Activated effector memory CD4-positive, alpha-beta T cell treated with Interleukin-2 at 50 U/mL for 16 hours (primary cell): ENCODE measurements around the gene GPX7.
"Not testable (repeated sequence)": the region's sequence is repeated elsewhere in the genome, so short reads cannot be mapped to it uniquely, and the experiment has no call there.

ENCODE experiments used
- DNase-seq: peaks from one replicate; pipeline ENCODE4 v3.0.0-alpha.2; 2020

Gene GPX7

DNA sequence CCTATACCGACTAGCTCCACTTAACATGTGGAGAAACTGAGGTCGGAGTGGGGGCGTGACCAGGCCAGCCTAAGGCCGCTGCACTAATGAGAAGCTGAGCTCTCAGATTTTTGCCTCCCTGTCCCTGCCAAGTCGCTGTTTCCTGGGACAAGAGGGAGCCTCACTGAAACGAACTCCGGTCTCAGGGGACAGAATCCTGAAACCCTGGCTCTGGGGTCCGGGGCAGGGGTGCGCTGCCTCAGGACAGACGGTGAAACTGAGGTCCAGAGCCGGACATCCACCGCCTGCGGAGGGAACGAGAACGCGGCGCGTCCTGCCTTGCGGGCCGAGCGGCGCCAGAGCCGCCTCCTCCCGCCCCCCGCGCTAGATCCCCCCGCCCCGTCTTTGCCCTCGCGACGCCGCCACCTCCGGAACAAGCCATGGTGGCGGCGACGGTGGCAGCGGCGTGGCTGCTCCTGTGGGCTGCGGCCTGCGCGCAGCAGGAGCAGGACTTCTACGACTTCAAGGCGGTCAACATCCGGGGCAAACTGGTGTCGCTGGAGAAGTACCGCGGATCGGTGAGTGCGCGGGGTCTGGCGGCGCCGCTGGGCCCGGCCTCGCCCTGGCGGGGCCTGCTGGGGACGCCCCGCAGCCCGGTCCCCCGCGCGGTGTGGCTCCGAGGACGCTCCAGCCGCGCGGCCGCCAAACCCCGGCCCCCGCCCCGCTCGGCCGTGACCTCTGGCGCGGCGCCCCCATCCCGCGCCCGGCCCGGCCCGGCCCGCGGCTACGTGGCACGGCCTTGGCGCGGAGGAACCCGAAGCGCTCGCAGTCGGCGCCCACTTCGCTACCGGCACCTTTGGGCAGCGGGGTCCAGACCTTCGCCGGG lies at the start of gene GPX7:
Gene GPX7 (plus strand): TSS at position 381 of the 865 bp plus-strand sequence. CDS start 39 bp downstream, at position 420.
- peak; percentile 52 for DNase-seq

DNA sequence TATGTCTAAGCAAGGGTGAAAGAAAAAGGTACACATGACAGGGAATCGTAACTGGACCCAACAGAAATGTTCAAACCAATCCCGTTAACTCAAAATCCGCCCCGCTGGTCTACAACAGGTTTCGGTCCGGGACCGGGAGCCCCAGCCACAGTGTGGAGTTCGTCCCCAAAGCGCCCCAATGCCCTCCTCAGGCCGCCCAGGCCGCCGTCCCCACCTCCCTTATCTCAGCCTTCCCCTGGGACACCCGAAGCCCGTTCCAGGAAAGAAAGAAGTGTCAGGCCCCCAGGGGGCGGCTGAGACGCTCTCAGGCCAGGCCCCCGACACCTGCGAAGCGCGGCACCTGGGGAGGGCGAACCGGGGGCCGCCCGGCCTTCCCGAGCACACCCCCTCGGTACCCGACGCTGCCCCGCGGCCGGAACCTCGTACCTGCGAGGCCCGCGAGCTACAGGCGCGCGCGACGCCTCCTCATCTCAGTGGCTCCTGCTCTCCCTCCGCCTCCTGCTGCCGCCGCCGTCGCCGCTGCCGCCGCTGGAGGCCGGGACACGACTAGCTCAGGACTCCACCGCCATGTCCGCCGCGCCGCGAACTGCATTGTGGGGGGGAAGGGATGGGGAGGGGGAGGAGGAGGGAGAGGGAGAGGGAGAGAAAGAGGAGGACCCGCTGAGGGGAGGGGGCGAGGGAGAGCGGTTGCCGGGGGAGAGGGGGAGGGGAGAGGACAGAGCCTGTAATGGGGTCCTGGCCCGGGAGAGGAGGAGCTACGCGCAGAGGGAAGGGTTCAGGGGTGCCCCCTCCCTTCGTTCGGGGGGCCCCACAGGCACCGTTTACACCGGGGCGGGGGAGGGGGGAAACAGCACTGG lies 49.4 kb upstream of the GPX7 start, which contains the start of gene TUT4:
Gene TUT4 (minus strand): TSS at position 588 of the 857 bp plus-strand sequence. CDS start 26,812 bp downstream, outside the sequence.
- DNase-seq: peak; percentile 66

DNA sequence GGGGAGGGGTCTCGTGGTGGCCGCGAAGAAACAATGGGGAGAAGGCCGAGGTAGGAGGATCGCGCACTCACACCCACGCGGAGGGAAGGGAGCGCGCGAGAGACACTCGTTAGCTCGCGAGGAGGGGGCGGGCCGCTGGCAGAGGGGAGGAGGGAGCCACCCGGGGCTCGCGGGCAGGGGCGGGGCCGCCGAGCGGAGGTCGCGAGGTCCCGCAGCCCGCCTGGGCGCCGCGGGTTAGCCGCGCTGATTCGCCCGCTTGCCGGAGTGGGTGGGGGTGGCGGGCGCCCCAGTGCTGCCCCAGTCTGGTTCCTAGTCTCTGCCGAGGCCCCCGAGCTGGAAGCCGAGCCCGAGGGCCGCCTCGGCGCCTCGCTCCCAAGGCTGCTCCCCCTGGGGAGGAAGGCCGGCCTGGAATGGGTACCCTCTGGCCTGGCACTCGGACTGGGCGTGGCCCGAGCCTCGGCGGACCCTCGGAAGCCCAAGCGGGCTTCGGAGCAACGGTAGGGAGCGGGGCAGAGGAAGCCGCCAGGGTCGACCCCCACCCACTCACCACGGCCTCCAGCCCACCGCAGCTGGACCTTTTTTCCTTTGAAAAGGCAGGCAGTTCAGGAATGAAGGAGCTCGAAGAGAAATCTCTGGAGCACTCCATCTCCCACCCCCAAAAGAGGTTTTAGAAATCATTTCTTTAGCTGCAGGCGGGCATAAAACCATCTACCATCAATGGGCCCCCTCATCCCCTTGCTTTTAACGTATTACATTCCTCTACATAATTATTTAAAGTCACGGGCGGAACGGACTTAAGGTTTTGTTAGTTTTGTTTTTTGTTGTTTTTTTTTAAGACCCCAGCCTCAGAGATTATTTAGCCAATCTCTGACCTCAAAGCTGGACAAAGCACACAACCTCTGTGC lies 48.6 kb upstream of the GPX7 start:
- DNase-seq: peak; percentile 86

DNA sequence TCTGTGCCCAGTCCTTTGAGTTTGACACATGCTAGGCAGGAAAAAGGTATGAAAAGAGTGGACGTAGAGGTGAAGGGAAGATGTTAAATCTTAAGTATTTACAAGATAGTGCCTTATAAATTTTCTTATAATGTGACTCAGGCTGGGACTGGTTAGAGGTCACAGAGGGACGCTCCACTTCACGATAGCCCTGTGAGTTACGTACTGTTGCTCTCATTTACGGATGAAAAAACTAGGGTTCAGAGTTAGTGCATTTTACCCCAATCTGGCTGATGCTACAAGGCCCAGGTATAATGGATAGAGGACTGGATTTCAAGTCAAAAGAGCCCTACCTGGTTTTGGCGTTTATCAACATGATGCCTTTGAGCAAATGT lies 47.9 kb upstream of the GPX7 start:
- no peak for DNase-seq

DNA sequence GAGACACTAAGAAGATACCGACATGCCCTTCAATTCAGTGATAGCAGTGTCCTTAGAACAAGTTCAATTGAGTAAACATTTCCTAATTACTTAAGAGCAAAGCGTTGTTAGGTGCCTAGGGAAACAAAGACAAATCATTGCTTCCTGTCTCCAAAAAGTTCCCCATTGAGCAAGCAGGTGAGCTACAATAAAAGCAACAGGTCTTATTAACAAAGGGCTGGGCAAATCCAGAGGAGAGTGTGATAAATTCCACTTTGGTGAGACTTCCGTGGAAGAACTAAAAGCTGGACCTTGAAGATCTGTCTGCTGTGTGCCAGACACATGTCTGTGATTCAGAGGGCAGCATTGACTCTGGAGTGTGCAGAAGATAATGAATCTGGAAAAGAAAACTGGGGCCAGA lies 47.4 kb upstream of the GPX7 start:
- DNase-seq: no peak

DNA sequence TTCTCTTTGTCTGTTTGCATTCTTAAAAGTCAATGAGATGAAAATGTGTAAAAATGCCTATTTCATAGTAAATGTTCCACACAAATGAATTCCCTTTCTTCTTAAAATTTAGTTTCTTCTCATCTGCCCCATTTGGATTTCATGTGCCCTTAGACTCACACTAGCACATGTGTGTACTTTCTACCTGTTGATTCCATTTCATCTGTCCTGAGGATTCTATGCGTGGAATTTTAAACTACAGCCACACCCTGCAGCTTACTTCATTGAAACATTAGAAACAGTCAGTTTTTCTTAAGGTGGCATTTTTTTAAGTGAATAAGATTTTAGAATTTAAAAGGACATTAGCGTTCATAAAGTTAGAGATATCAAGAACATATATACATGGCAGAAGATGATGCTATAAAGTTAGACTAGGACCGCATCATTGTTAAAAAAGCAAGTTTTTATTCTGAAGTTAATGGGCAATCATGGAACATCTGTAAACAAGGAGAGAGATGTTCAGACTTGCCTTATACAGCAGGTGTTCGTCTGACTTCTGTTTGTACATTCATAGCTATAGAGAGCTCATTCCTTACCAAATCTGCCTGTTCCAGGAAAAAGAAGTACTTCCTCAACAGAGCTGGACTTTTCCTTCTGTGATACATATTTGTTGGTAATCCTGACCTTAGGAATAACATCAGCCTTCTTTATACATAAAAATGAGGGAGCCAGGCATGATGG lies 45.4 kb upstream of the GPX7 start:
- no peak for DNase-seq

DNA sequence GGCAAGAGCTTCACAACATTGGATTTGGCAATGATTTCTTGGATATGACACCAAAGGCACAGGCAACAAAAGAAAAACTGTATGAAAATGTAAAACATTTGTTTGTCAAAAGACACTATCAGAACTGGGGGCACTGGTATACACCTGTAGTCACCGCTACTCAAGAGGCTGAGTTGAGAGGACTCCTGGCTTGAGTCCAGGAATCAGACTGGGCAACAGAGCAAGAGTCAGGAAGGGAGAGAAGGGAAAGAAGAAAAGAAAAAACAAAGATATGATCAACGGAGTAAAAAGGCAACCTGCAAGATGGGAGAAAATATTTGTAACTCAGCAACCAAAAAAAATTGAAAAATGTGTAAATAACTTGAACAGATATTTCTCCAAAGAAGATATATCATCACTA lies 43.2 kb upstream of the GPX7 start:
- DNase-seq: no peak

DNA sequence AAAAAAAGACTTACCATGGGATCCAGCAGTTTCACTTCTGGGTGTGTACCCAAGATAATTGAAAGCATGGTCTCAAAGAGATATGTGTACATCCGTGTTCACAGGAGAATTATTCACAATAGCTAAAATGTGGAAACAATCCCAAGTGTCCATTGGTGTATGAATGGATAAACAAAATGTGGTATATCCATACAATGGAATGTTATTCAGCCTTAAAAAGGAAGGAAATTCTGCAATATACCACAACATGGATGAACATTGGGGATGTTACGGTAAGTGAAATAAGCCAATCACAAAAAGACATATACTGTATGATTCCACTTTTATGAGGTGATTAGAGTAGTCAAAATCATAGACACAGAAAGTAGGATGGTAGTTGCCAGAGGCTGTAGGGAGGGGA lies 42.3 kb upstream of the GPX7 start:
- DNase-seq: no peak

DNA sequence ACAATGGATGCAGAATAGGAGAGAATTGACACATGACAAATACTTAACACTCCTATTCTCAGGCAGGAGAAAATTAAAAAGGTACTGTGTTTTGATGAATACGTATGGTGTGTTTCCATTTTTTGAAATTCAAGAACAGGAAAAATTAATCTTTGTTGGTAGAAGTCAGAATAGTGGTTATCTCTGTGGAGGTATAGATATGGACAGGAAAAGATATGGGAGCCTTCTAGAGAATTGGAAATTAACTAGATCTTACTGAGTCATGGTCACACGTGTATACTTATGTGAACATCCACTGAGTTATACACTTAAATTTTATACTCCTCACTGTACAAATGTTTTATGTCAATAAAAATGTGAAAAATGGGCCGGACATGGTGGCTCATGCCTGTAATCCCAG lies 39.4 kb upstream of the GPX7 start:
- no peak for DNase-seq

DNA sequence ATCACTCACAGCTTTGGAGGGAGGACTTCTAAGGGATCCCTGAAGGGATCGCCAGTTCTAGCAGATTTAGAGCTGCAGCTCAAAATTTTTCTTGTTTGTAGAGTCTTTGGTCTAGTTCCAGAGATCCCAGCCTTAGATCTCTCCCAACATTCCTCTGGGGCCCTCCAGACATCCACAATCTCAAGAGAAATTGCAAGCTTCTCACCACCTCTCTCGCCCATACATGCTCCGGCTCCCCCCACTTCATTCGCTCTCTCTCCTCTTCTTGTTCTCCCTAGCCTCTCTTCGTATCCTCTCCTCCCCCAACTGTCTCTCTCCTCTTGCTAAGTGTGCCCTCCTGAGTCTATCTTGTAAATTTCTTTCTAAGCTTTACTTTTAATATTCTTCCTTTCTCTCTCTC lies 34.2 kb upstream of the GPX7 start:
- DNase-seq: no peak

DNA sequence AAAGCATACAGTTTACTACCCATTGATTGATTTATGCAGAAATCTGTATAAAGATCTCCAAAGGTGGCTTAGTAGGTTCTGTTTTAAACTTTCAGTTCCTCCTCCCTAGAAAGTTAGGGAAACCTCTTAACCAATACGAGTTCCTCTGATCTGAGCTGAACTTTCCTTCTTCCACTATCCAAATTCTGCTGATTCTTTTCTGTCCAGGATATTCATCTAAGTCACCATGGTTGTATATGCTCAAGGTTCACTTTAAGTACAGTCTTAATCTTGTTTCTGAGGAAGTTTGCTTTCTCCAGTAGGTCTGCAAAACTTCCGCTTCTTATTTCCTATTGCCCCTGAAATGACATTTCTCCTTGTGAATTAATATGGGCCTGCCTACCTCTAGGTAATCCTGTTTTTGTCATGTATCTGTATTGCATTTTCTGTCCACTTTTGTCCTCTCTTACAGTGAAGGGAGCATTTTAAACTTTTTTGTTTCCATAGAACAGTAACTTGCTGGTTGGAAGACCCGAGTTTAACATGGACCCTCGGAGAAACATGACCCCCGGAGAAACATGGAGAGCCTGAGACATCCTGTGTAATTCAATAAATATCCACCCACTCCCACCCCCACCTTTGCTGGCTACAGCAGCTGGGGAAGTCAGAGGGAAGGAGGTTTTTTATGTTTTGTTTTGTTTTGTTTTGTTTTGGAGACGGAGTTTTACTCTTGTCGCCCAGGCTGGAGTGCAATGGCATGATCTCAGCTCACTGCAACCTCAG lies 32.5 kb upstream of the GPX7 start:
- DNase-seq: no peak

DNA sequence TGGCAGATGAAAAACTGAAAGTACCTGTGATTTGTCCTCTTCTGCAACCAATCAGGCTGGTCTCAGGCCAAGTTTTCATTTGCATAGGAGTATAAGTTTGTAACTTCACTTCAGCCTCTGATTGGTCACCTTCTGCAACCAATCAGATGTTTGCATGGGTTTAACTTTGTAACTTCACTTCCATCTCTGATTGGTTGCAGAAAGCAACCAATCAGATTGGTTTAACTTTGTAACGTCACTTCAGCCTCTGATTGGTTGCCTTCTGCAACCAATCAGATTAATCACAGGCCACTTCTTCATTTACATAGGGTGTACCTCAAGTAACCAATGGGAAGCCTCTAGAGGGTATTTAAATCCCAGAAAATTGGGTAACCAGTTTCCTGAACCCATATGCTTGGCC lies 30.4 kb upstream of the GPX7 start:
- no peak for DNase-seq

DNA sequence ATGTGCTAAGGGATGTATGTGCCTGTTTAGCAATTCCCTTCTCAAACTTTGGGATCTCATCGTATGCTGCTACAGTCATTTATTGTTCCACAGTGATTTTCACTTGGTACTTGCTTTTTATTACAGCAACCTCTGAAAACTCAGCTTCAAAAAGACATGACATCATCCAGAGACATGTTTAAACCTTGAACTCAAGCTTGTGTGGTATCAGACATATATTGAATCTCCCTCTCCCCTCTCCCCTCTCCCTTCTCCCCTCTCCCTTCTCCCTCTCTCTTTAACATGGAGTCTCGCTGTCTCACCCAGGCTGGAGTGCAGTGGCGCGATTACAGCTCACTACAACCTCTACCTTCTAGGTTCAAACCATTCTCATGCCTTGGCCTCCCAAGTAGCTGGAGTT lies 29.8 kb upstream of the GPX7 start:
- no peak for DNase-seq

DNA sequence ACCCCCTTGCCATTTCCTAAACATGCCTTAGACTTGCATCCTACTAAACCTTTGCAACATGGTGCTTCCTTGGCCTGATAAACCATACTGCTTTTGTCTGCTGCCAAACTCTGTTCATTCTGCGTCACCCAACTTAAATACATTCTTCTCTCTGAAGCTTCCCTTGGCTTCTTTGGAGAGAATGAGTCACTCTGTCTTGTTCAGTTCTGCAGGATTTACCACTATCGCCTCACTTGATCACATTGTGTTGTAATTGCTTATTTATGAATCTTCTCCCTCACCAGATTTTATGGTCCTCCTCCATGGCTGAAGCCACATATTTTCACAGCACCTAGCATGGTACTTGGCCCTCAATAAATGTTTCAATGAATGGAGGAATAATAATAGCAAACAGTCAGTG lies 27.6 kb upstream of the GPX7 start:
- DNase-seq: no peak

DNA sequence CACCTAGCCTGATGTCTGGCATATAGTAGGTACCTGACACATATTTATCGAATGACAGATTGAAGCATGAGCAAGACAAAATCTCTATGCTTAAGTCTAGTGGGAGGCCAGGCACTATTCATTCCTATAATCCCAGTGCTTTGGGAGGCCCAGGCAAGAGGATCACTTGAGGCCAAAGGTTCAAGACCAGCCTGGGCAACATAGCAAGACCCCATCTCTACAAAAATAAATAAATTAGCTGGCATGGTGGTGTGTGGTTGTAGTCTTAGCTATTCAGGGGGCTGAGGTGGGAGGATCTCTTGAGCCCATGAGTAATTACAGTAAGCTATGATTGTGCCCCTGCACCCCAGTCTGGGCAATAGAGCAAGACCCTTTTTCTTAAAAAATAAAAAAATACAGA lies 26.1 kb upstream of the GPX7 start:
- DNase-seq: no peak

DNA sequence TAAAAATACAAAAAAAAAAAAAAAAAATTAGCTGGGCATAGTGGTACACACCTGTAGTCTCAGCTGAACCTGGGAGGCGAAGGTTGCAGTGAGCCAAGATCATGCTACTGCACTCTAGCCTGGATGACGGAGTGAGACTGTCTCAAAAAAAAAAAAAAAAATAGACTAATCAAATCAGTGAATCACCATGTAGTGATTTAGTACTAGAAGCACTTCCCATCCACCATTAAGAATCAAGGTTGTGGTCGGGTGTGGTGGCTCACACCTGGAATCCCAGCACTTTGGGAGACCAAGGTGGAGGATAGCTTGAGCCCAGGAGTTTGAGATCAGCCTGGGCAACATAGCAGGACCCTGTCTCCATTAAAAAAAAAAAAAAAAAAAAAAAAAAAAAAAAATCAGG lies 24.1 kb upstream of the GPX7 start:
- DNase-seq: not testable (repeated sequence)

DNA sequence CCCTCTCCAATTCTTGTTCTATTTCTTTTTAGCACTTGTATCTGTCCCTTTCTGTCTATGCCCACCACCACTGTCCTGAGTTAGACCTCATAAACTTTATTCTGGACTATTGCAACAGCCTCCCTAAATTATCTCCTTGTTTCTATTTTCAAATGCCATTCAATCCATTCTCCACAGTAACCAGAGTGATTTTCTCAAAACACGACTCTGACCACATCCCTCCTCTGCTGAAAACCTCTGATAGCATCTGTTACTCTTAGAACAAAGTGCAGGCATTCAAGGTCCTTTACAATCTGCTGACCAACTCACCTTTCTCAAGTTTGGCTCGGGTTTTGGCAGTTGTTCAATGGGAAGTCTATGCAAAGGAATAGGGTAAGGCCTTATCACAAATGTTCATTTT lies 22.8 kb upstream of the GPX7 start:
- no peak for DNase-seq

DNA sequence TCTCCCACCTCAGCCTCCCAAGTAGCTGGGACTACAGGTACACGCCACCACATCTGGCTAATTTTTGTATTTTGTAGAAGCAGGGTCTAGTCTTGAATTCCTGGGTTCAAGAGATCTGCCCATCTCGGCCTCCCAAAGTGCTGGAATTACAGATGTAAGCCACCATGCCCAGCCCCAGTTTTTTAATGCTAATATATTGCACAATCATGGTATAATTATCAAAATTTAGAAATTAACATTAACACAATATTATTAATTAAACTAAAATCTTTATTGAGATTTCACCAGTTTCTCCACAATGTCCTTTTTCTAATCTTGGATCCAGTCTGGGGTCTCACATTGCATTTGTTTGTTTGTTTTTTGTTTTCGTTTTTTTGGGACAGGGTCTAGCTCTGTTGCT lies 21.9 kb upstream of the GPX7 start:
- no peak for DNase-seq

DNA sequence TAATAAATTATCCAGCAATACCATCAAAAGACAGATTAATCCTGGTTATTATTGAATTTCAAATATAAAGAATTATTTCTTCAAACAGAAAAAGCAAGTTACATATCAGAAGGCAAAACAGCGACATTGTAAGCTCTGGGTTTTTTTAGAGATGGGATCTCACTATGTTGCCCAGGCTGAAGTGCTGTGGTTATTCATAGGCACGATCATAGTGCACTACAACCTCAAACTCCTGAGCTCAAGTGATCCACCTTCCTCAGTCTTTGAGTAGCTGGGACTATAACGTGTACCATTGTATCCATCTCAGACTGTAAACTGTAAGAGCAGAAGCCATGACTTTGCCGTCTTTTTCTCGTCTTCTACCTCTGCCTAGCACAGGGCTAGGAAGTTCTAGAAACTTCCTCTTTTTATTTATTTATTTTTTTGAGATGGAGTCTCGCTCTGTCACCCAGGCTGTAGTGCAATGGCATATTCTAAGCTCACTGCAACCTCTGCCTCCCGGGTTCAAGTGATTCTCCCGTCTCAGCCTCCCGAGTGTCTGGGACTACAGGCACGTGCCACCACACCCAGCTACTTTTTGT lies 20.0 kb upstream of the GPX7 start:
- no peak for DNase-seq

DNA sequence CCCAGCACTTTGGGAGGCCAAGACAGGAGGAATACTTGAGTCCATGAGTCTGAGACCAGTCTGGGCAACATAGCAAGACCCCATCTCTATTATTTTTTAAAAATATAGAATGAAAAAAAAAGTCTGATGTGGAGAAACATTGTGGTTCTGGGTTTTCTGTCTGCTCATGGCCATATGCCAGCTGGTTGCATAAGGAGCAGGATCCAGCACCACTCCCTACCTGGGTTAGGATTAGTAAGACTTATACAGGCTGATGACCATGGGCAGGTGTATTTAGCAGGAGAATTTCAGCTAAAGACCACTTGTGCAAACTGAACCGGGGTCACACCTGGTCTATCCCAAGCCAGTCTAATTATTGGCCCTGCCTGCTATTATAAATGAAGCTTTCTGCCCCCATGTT lies 16.7 kb upstream of the GPX7 start:
- no peak for DNase-seq

DNA sequence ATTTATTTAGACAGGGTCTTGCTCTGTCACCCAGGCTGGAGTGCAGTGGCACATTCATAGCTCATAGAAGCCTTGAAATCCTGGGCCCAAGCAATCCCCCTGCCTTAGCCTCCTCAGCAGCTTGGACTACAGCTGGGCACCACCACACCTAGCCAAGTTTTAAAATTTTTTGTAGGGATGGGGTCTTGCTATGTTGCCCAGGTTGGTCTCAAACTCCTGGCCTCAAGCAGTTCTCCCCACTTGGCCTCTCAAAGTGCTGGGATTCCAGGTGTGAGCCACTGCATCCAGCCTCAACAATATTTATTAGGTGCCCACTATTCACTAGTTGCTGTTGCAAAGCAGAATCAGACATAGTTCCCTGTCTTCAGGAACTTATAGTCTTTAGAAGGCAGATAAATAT lies 14.1 kb upstream of the GPX7 start:
- DNase-seq: no peak
